ENCODE data around the gene TRMT1.

DNA sequence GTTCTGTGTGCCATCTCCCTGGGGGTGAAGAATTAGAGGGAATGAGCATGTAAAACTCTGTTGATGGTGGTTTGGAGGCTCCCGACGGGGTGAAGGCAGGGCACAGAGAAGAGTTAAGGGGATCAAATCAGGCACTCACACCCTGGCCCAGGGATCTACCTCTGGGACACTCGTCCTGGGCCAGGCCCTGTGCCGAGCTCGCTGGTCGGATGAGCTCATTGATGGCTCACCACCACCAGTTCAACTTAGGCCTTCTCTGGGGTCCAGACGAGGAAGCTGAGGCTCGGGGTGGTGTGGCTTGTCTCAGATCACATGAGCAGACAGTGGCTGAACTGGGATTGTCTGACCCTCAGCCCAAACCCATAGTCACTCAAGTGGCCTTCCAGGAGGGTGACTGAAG is 3.1 kb upstream of the TRMT1 start:
- TF ChIP-seq EZH2phosphoT487 (IDR thresholded peaks at IDR 0.05; ENCODE audit: unreplicated experiment) (no peak), JUNB (IDR thresholded peaks at IDR 0.05; ENCODE audit: unreplicated experiment) (no peak), EZH2 (IDR thresholded peaks at IDR 0.05; ENCODE audit: low read depth, unreplicated experiment) (no peak), STAT1 (IDR thresholded peaks at IDR 0.05; ENCODE audit: unreplicated experiment) (no peak), POLR2AphosphoS5 (IDR thresholded peaks at IDR 0.05; ENCODE audit: low read depth) (no peak), CREB1 (CRISPR knock-in tag; IDR thresholded peaks at IDR 0.05; ENCODE audit: low read depth) (no peak), ZNF114 (CRISPR knock-in tag; IDR thresholded peaks at IDR 0.05) (no peak), NANOG (IDR thresholded peaks at IDR 0.05; ENCODE audit: borderline replicate concordance) (no peak)
- TF ChIP-seq, protein P1, sequence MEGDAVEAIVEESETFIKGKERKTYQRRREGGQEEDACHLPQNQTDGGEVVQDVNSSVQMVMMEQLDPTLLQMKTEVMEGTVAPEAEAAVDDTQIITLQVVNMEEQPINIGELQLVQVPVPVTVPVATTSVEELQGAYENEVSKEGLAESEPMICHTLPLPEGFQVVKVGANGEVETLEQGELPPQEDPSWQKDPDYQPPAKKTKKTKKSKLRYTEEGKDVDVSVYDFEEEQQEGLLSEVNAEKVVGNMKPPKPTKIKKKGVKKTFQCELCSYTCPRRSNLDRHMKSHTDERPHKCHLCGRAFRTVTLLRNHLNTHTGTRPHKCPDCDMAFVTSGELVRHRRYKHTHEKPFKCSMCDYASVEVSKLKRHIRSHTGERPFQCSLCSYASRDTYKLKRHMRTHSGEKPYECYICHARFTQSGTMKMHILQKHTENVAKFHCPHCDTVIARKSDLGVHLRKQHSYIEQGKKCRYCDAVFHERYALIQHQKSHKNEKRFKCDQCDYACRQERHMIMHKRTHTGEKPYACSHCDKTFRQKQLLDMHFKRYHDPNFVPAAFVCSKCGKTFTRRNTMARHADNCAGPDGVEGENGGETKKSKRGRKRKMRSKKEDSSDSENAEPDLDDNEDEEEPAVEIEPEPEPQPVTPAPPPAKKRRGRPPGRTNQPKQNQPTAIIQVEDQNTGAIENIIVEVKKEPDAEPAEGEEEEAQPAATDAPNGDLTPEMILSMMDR (conservative IDR thresholded peaks at IDR 0.05; ENCODE audit: low read depth in 2 of 2) = no peak
- TF ChIP-seq, protein P2, sequence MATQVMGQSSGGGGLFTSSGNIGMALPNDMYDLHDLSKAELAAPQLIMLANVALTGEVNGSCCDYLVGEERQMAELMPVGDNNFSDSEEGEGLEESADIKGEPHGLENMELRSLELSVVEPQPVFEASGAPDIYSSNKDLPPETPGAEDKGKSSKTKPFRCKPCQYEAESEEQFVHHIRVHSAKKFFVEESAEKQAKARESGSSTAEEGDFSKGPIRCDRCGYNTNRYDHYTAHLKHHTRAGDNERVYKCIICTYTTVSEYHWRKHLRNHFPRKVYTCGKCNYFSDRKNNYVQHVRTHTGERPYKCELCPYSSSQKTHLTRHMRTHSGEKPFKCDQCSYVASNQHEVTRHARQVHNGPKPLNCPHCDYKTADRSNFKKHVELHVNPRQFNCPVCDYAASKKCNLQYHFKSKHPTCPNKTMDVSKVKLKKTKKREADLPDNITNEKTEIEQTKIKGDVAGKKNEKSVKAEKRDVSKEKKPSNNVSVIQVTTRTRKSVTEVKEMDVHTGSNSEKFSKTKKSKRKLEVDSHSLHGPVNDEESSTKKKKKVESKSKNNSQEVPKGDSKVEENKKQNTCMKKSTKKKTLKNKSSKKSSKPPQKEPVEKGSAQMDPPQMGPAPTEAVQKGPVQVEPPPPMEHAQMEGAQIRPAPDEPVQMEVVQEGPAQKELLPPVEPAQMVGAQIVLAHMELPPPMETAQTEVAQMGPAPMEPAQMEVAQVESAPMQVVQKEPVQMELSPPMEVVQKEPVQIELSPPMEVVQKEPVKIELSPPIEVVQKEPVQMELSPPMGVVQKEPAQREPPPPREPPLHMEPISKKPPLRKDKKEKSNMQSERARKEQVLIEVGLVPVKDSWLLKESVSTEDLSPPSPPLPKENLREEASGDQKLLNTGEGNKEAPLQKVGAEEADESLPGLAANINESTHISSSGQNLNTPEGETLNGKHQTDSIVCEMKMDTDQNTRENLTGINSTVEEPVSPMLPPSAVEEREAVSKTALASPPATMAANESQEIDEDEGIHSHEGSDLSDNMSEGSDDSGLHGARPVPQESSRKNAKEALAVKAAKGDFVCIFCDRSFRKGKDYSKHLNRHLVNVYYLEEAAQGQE (IDR thresholded peaks at IDR 0.05; ENCODE audit: unreplicated experiment) = no peak
- TF ChIP-seq, protein P3, sequence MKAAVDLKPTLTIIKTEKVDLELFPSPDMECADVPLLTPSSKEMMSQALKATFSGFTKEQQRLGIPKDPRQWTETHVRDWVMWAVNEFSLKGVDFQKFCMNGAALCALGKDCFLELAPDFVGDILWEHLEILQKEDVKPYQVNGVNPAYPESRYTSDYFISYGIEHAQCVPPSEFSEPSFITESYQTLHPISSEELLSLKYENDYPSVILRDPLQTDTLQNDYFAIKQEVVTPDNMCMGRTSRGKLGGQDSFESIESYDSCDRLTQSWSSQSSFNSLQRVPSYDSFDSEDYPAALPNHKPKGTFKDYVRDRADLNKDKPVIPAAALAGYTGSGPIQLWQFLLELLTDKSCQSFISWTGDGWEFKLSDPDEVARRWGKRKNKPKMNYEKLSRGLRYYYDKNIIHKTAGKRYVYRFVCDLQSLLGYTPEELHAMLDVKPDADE (IDR thresholded peaks at IDR 0.05) = no peak

Data from GM23338 (cell line).